ENCODE measurements around the gene PNPLA4. TPM values are rescaled to one million over a fixed set of nuclear protein-coding genes. Genes with fewer than 3 reads are reported as not detected.

The PNPLA4 gene
- total RNA-seq, 1 experiment from 2014 or later, result 13.5 TPM

GRCh38 chrX:7943600-7944245 is 16.5 kb upstream of the PNPLA4 start:
- Histone ChIP-seq H3K9me3 (no peaks in the 10 kb centered on the region), H3K4me3 (ENCODE audit: low read depth, low read length) (no peak overlapping the region), H3K27me3 (replicated peaks; ENCODE audit: control insufficient read depth, insufficient read depth, low read length) (no peaks in the 10 kb centered on the region), H3K4me1 (no peaks in the 10 kb centered on the region), H3K36me3 (ENCODE audit: control insufficient read depth, insufficient read depth, low read length) (no peaks in the 10 kb centered on the region)
- Mint-ChIP-seq H3K36me3 (ENCODE audit: insufficient read depth, unreplicated experiment) (no peaks in the 10 kb centered on the region), H3K27me3 (ENCODE audit: insufficient read depth, unreplicated experiment) (no peaks in the 10 kb centered on the region), H3K4me3 (ENCODE audit: unreplicated experiment) (no peak overlapping the region), H3K27ac (ENCODE audit: unreplicated experiment) (no peak overlapping the region), H3K9me3 (ENCODE audit: unreplicated experiment) (no peaks in the 10 kb centered on the region), H3K4me1 (ENCODE audit: low read depth, unreplicated experiment) (no peaks in the 10 kb centered on the region)
- BruUV-seq (replicated peaks), result no TSS peak
- ChIA-PET POLR2A (no interaction called here), CTCF (no interaction called here)
- intact Hi-C loops (cut with micrococcal nuclease; ENCODE audit: unreplicated experiment), result no loop called here
- no peak for DNase-seq
- no peak for TF ChIP-seq CTCF (IDR thresholded peaks at IDR 0.05; ENCODE audit: insufficient read depth in 1 of 2, low read depth in 1 of 2, low read length in 1 of 2, severe bottlenecking in 1 of 2, unreplicated experiment in 1 of 2)

- intact Hi-C loops (cut with micrococcal nuclease; ENCODE audit: unreplicated experiment), result no loop called here
- Mint-ChIP-seq H3K27me3 (ENCODE audit: insufficient read depth, unreplicated experiment) (no peaks in the 10 kb centered on the region), H3K36me3 (ENCODE audit: insufficient read depth, unreplicated experiment) (no peaks in the 10 kb centered on the region), H3K4me1 (ENCODE audit: low read depth, unreplicated experiment) (no peaks in the 10 kb centered on the region), H3K9me3 (ENCODE audit: unreplicated experiment) (no peaks in the 10 kb centered on the region), H3K27ac (ENCODE audit: unreplicated experiment) (no peak overlapping the region), H3K4me3 (ENCODE audit: unreplicated experiment) (no peak overlapping the region)
- DNase-seq, result peak in 1 of 2 experiments; percentile 6
- TF ChIP-seq CTCF (IDR thresholded peaks at IDR 0.05; ENCODE audit: insufficient read depth in 1 of 2, low read depth in 1 of 2, low read length in 1 of 2, severe bottlenecking in 1 of 2, unreplicated experiment in 1 of 2), result peak in 1 of 2 experiments; percentile 48
- Histone ChIP-seq H3K9me3 (no peaks in the 10 kb centered on the region), H3K4me3 (ENCODE audit: low read depth, low read length) (no peak overlapping the region), H3K27me3 (replicated peaks; ENCODE audit: control insufficient read depth, insufficient read depth, low read length) (no peaks in the 10 kb centered on the region), H3K36me3 (ENCODE audit: control insufficient read depth, insufficient read depth, low read length) (no peaks in the 10 kb centered on the region), H3K4me1 (no peaks in the 10 kb centered on the region)
- ChIA-PET POLR2A (no interaction called here), CTCF (no interaction called here)
- no TSS peak for BruUV-seq (replicated peaks)
Observed at GRCh38 chrX:7941390-7942042, 14.3 kb upstream of the PNPLA4 start.

GRCh38 chrX:7934026-7934425 is 6.8 kb upstream of the PNPLA4 start:
- no peak for TF ChIP-seq CTCF (IDR thresholded peaks at IDR 0.05; ENCODE audit: insufficient read depth in 1 of 2, low read depth in 1 of 2, low read length in 1 of 2, severe bottlenecking in 1 of 2, unreplicated experiment in 1 of 2)
- Histone ChIP-seq H3K9me3 (no peaks in the 10 kb centered on the region), H3K36me3 (ENCODE audit: control insufficient read depth, insufficient read depth, low read length) (no peaks in the 10 kb centered on the region), H3K4me3 (ENCODE audit: low read depth, low read length) (no peak overlapping the region), H3K27me3 (replicated peaks; ENCODE audit: control insufficient read depth, insufficient read depth, low read length) (no peaks in the 10 kb centered on the region), H3K4me1 (no peaks in the 10 kb centered on the region)
- CTCF ChIA-PET, result no interaction called here
- BruUV-seq (replicated peaks), result no TSS peak
- Mint-ChIP-seq H3K4me1 (ENCODE audit: low read depth, unreplicated experiment) (no peaks in the 10 kb centered on the region), H3K27ac (ENCODE audit: unreplicated experiment) (no peak overlapping the region), H3K9me3 (ENCODE audit: unreplicated experiment) (no peaks in the 10 kb centered on the region), H3K36me3 (ENCODE audit: insufficient read depth, unreplicated experiment) (no peaks in the 10 kb centered on the region), H3K27me3 (ENCODE audit: insufficient read depth, unreplicated experiment) (no peaks in the 10 kb centered on the region), H3K4me3 (ENCODE audit: unreplicated experiment) (no peak overlapping the region)
- POLR2A ChIA-PET, result no interaction called here
- no peak for DNase-seq
- intact Hi-C loops (cut with micrococcal nuclease; ENCODE audit: unreplicated experiment), result no loop called here
